ENCODE data around the gene PON1.

The PON1 gene

DNA sequence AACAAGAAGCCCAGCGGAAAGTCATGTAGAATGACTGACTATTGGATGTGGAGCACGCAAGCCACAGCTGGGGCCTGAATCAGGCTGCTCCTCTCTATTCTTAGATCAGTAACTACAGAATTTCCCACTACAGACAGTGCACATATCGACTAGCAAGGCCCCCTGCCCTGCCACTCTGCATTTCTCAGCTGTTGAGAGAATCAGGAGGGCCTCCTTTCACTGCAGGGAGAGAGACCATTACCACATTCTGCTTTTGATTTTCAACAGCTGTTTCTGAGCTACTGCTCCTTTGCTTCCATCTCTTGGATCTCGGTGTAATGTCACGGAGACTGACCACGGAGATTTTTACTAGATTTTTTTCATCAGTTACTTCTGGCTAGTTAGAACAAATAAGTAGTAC lies 73.8 kb downstream of the PON1 start:
- no peak for TF ChIP-seq CTCF (IDR thresholded peaks at IDR 0.05; ENCODE audit: low read depth, low read length)
- no peak for DNase-seq (ENCODE audit: low read depth, low spot score)
- in situ Hi-C loops (cut with HindIII; ENCODE audit: low sequenced_read_pairs): no loop called here
- no peak overlapping the region for H3K4me3 ChIP-seq (ENCODE audit: low read depth, low read length)

Measured in astrocyte of the spinal cord (primary cell).